Measurements from ENCODE around the gene ZFAND3. TPM values are rescaled to one million over a fixed set of nuclear protein-coding genes. Genes with fewer than 3 reads are reported as not detected.

Gene ZFAND3
- polyA plus RNA-seq, 2 of the 4 experiments (the other 2 are of a cell fraction), result 12.0 to 50.0 TPM

GRCh38 chr6:38079107-38079506 is 259.6 kb downstream of the ZFAND3 start (continued):
- TF ChIP-seq KDM5A (IDR thresholded peaks at IDR 0.05), result no peak

GRCh38 chr6:38079537-38079936 is 260.0 kb downstream of the ZFAND3 start:
- DNase-seq (ENCODE audit: low read depth in 1 of 2, low spot score in 1 of 2) (no peak), ATAC-seq (no peak), FAIRE-seq (no peak)
- 6% methylated on average over 1 of the region's 1 CpG for WGBS (ENCODE audit: missing lambda C conversion rate)
- Histone ChIP-seq H3K4me3 (no peak overlapping the region), H3K4me2 (peak overlapping the region; percentile 69), H3K27ac (no peak overlapping the region), H3K9me3 (no peaks in the 10 kb centered on the region), H3K4me1 (peaks cover 37% of the 10 kb centered on the region)
- no peak for TF ChIP-seq ATOH8 (CRISPR knock-in tag; IDR thresholded peaks at IDR 0.05; ENCODE audit: low read depth)
- no peak for TF ChIP-seq HMGXB4 (CRISPR knock-in tag; IDR thresholded peaks at IDR 0.05; ENCODE audit: borderline replicate concordance)
- TF ChIP-seq KDM5A (IDR thresholded peaks at IDR 0.05), result no peak
- no peak for TF ChIP-seq SREBF2 (IDR thresholded peaks at IDR 0.05)
- TF ChIP-seq MAFK (IDR thresholded peaks at IDR 0.05; ENCODE audit: partially characterized antibody), result no peak
- ChIA-PET POLR2A (no interaction called here), CTCF (no interaction called here)

GRCh38 chr6:38080360-38080759 is 260.8 kb downstream of the ZFAND3 start:
- ATAC-seq, result no peak
- no peak for FAIRE-seq
- Histone ChIP-seq H3K27ac (0 out of 6 replicates have a peak overlapping the region, but pooled peaks of 1 of the 2 experiments have one; percentile 24), H3K4me1 (peaks cover 37% of the 10 kb centered on the region), H3K9me3 (no peaks in the 10 kb centered on the region), H3K4me2 (peak overlapping the region; percentile 69), H3K4me3 (no peak overlapping the region)
- WGBS (ENCODE audit: missing lambda C conversion rate), result 28% methylated on average over 3 of the region's 3 CpGs
- no peak for DNase-seq (ENCODE audit: low read depth in 1 of 2, low spot score in 1 of 2)
- ChIA-PET CTCF (interaction anchor here (1.4 kb wide), 1 partner anchor 289 kb away, joined by 5 read pairs; no protein-coding TSS in a partner anchor), POLR2A (no interaction called here)
- no peak for TF ChIP-seq EHMT2 (IDR thresholded peaks at IDR 0.05; ENCODE audit: low read depth)
- no peak for TF ChIP-seq NFE2L2 (conservative IDR thresholded peaks at IDR 0.05; ENCODE audit: low read length)
- TF ChIP-seq EP300 (IDR thresholded peaks at IDR 0.05), result no peak
- TF ChIP-seq CBX2 (IDR thresholded peaks at IDR 0.05; ENCODE audit: borderline replicate concordance, low read depth), result no peak
- TF ChIP-seq ZSCAN20 (CRISPR knock-in tag; IDR thresholded peaks at IDR 0.05), result no peak
- no peak for TF ChIP-seq KDM1A (IDR thresholded peaks at IDR 0.05; ENCODE audit: low read depth)
- no peak for TF ChIP-seq REST (IDR thresholded peaks at IDR 0.05)
- TF ChIP-seq ZFP36 (IDR thresholded peaks at IDR 0.05; ENCODE audit: borderline replicate concordance, partially characterized antibody), result no peak
- no peak for TF ChIP-seq SREBF2 (IDR thresholded peaks at IDR 0.05)
- no peak for TF ChIP-seq HOXA7 (CRISPR knock-in tag; IDR thresholded peaks at IDR 0.05)
- TF ChIP-seq HDAC2 (IDR thresholded peaks at IDR 0.05), result no peak
- TF ChIP-seq MAFK (IDR thresholded peaks at IDR 0.05; ENCODE audit: partially characterized antibody), result no peak
- TF ChIP-seq ZC3H11A (IDR thresholded peaks at IDR 0.05), result no peak

Measured in A549 (cell line).